Caco-2 (cell line): ENCODE results near the gene ZGLP1. TPM values are rescaled to one million over a fixed set of nuclear protein-coding genes. Genes with fewer than 3 reads are reported as not detected.
"Not testable (repeated sequence)": the region's sequence is repeated elsewhere in the genome, so short reads cannot be mapped to it uniquely, and the experiment has no call there.

Source experiments
- BruUV-seq: library from RNA; stranded (reverse); fragments of 400-500 nt; replicated peaks from 2 replicates; lab custom pipeline; 2021; lab: Mats Ljungman, UMichigan
- CTCF ChIA-PET: fragments of 300-600 bp; sonication (Branson Sonifier 250); formaldehyde crosslinking; loops from one replicate; lab custom pipeline; 2022; ENCODE audit warnings: antibody characterized with exemption; lab: Charles Lee
- POLR2A ChIA-PET: fragments of 300-600 bp; sonication (Branson Sonifier 250); formaldehyde crosslinking; loops from one replicate; lab custom pipeline; 2022; ENCODE audit warnings: antibody characterized with exemption; lab: Charles Lee
- DNase-seq, 2 experiments: peaks; one replicate each; pipeline versions ENCODE4 v3.0.0 to v3.0.0-alpha.2; 2020 to 2022
- H3K27me3 ChIP-seq: replicated peaks from 2 replicates; pipeline ENCODE4 v1.6.0; 2011; ENCODE audit warnings: low read length; ENCODE audit not compliant: control insufficient read depth, insufficient read depth
- H3K36me3 ChIP-seq: 2 replicates; pipeline ENCODE4 v1.5.1; 2011; ENCODE audit warnings: low read length; ENCODE audit not compliant: control insufficient read depth, insufficient read depth
- H3K4me1 ChIP-seq: fragments of 250-450 bp; sonication (Bioruptor Pico); 2 replicates; pipeline ENCODE4 v1.5.1; 2020; ENCODE audit warnings: mild to moderate bottlenecking
- H3K4me3 ChIP-seq: 2 replicates; pipeline ENCODE4 v1.5.1; 2011; ENCODE audit warnings: low read depth, mild to moderate bottlenecking, control low read depth, low read length
- H3K9me3 ChIP-seq: fragments of 250-450 bp; sonication (Bioruptor Pico); 2 replicates; pipeline ENCODE4 v1.5.1; 2020; ENCODE audit warnings: mild to moderate bottlenecking, moderate library complexity
- H3K27ac Mint-ChIP-seq: one replicate; pipeline ENCODE4 v1.8.0; 2022; ENCODE audit warnings: mixed read lengths; ENCODE audit not compliant: unreplicated experiment
- H3K27me3 Mint-ChIP-seq: one replicate; pipeline ENCODE4 v1.8.0; 2022; ENCODE audit warnings: mixed read lengths; ENCODE audit not compliant: insufficient read depth, unreplicated experiment
- H3K36me3 Mint-ChIP-seq: one replicate; pipeline ENCODE4 v1.8.0; 2022; ENCODE audit warnings: mild to moderate bottlenecking, mixed read lengths; ENCODE audit not compliant: insufficient read depth, unreplicated experiment
- H3K4me1 Mint-ChIP-seq: one replicate; pipeline ENCODE4 v1.8.0; 2022; ENCODE audit warnings: low read depth, mixed read lengths; ENCODE audit not compliant: unreplicated experiment
- H3K4me3 Mint-ChIP-seq: one replicate; pipeline ENCODE4 v1.8.0; 2022; ENCODE audit warnings: mild to moderate bottlenecking, moderate library complexity, mixed read lengths; ENCODE audit not compliant: unreplicated experiment
- H3K9me3 Mint-ChIP-seq: one replicate; pipeline ENCODE4 v1.8.0; 2022; ENCODE audit warnings: mixed read lengths; ENCODE audit not compliant: unreplicated experiment
- CTCF ChIP-seq, 2 experiments: fragments of 200-600 bp in 1 of 2; IDR thresholded peaks; 1 replicate in 1 of 2; 2 replicates in 1 of 2; pipeline versions ENCODE4 v1.5.1 to v1.8.0; 2011 to 2022; ENCODE audit warnings: antibody characterized with exemption in 1 of 2, control low read depth in 1 of 2, inconsistent platforms in 1 of 2, low read depth in 1 of 2, low read length in 1 of 2, mild to moderate bottlenecking in 1 of 2, moderate library complexity in 1 of 2; ENCODE audit not compliant: insufficient read depth in 1 of 2, severe bottlenecking in 1 of 2, unreplicated experiment in 1 of 2
- intact Hi-C: fragments of 100-400 bp; cut with micrococcal nuclease; formaldehyde crosslinking; loops from one replicate; pipeline ENCODE4 v1.10.0; 2022; ENCODE audit not compliant: unreplicated experiment
- total RNA-seq: library from RNA; stranded (reverse); gene quantifications from 2 replicates; pipeline ENCODE4 v1.2.3, GENCODE V29; 2022

The ZGLP1 gene
- total RNA-seq, 1 experiment from 2014 or later, result 2.5 TPM

GRCh38 chr19:10284960-10285278 lies 24.7 kb downstream of the ZGLP1 start:
- no peak for TF ChIP-seq CTCF (IDR thresholded peaks at IDR 0.05; ENCODE audit: insufficient read depth in 1 of 2, low read depth in 1 of 2, low read length in 1 of 2, severe bottlenecking in 1 of 2, unreplicated experiment in 1 of 2)
- Histone ChIP-seq H3K4me1 (peaks cover 47% of the 10 kb centered on the region), H3K4me3 (no peak overlapping the region), H3K27me3 (no peaks in the 10 kb centered on the region), H3K36me3 (peaks cover 3% of the 10 kb centered on the region; the same call in 1 of the 2 replicates), H3K9me3 (no peaks in the 10 kb centered on the region)
- no TSS peak for BruUV-seq
- H3K27me3 Mint-ChIP-seq, result no peaks in the 10 kb centered on the region
- peaks cover 14% of the 10 kb centered on the region for H3K36me3 Mint-ChIP-seq
- intact Hi-C loops, result loop anchor here (5.0 kb wide), 1 partner anchor 47 kb away; the partner anchor contains the start of gene RAVER1
- DNase-seq, result no peak
- H3K4me1 Mint-ChIP-seq, result peaks cover 18% of the 10 kb centered on the region
- peak overlapping the region; percentile 33 for H3K27ac Mint-ChIP-seq
- no peaks in the 10 kb centered on the region for H3K9me3 Mint-ChIP-seq
- no peak overlapping the region for H3K4me3 Mint-ChIP-seq
- ChIA-PET CTCF (no interaction called here), POLR2A (no interaction called here)

GRCh38 chr19:10284065-10284959 lies 25.3 kb downstream of the ZGLP1 start:
- H3K4me1 ChIP-seq, result peaks cover 47% of the 10 kb centered on the region
- Mint-ChIP-seq H3K4me3 (no peak overlapping the region), H3K27ac (no peak overlapping the region), H3K4me1 (peaks cover 22% of the 10 kb centered on the region), H3K36me3 (peaks cover 16% of the 10 kb centered on the region), H3K27me3 (no peaks in the 10 kb centered on the region), H3K9me3 (no peaks in the 10 kb centered on the region)
- no peak for DNase-seq
- no peak for TF ChIP-seq CTCF (IDR thresholded peaks at IDR 0.05; ENCODE audit: insufficient read depth in 1 of 2, low read depth in 1 of 2, low read length in 1 of 2, severe bottlenecking in 1 of 2, unreplicated experiment in 1 of 2)
- peaks cover 3% of the 10 kb centered on the region; the same call in 1 of the 2 replicates for H3K36me3 ChIP-seq
- H3K27me3 ChIP-seq, result no peaks in the 10 kb centered on the region
- no peak overlapping the region for H3K4me3 ChIP-seq
- H3K9me3 ChIP-seq, result no peaks in the 10 kb centered on the region
- CTCF ChIA-PET, result interaction anchor here (0.6 to 1.8 kb wide), 2 partner anchors 14 to 422 kb away, joined by 5 read pairs; partner anchors contain the start of gene ICAM1
- BruUV-seq, result no TSS peak
- POLR2A ChIA-PET, result no interaction called here
- intact Hi-C loops, result no loop called here

GRCh38 chr19:10283301-10284064 lies 26.1 kb downstream of the ZGLP1 start:
- no peak for TF ChIP-seq CTCF (IDR thresholded peaks at IDR 0.05; ENCODE audit: insufficient read depth in 1 of 2, low read depth in 1 of 2, low read length in 1 of 2, severe bottlenecking in 1 of 2, unreplicated experiment in 1 of 2)
- H3K9me3 Mint-ChIP-seq, result no peaks in the 10 kb centered on the region
- peak; percentile 54 to 56 for DNase-seq
- Histone ChIP-seq H3K4me1 (peaks cover 46% of the 10 kb centered on the region), H3K4me3 (no peak overlapping the region), H3K36me3 (peaks cover 3% of the 10 kb centered on the region; the same call in 1 of the 2 replicates), H3K27me3 (no peaks in the 10 kb centered on the region), H3K9me3 (no peaks in the 10 kb centered on the region)
- peaks cover 18% of the 10 kb centered on the region for H3K4me1 Mint-ChIP-seq
- POLR2A ChIA-PET, result interaction anchor here (0.9 kb wide), 1 partner anchor 13 kb away, joined by 3 read pairs; the partner anchor contains the start of gene ICAM1
- H3K4me3 Mint-ChIP-seq, result peak overlapping the region; percentile 29
- H3K27ac Mint-ChIP-seq, result peak overlapping the region; percentile 77
- BruUV-seq, result no TSS peak
- peaks cover 17% of the 10 kb centered on the region for H3K36me3 Mint-ChIP-seq
- H3K27me3 Mint-ChIP-seq, result no peaks in the 10 kb centered on the region
- intact Hi-C loops, result no loop called here
- CTCF ChIA-PET, result interaction anchor here (1.1 to 1.8 kb wide), 2 partner anchors 13 to 14 kb away, joined by 3 to 5 read pairs; partner anchors contain the start of gene ICAM1

- H3K9me3 Mint-ChIP-seq, H3K36me3 ChIP-seq, BruUV-seq, H3K27ac Mint-ChIP-seq, POLR2A ChIA-PET, H3K27me3 ChIP-seq, H3K4me3 Mint-ChIP-seq, H3K4me3 ChIP-seq, H3K27me3 Mint-ChIP-seq, intact Hi-C loops, DNase-seq, H3K9me3 ChIP-seq: not testable (repeated sequence)
- H3K4me1 ChIP-seq, result peaks cover 34% of the 10 kb centered on the region
- Mint-ChIP-seq H3K36me3 (peaks cover 23% of the 10 kb centered on the region), H3K4me1 (peaks cover 17% of the 10 kb centered on the region)
- CTCF ChIA-PET, result interaction anchor here (1.1 kb wide), 1 partner anchor 13 kb away, joined by 3 read pairs; no protein-coding TSS in a partner anchor
Observed at GRCh38 chr19:10282043-10282442, 27.6 kb downstream of the ZGLP1 start.
